T-helper 1 cell treated with Interleukin-12 subunit alpha and Interleukin-12 subunit beta and Interleukin-4 antibody, amounts not matched to agents 30 ng/mL and 1 ng/mL, for 36 hours (primary cell): ENCODE measurements around the gene PGA3. TPM values are rescaled to one million over a fixed set of nuclear protein-coding genes. Genes with fewer than 3 reads are reported as not detected.
"Not testable (repeated sequence)": the region's sequence is repeated elsewhere in the genome, so short reads cannot be mapped to it uniquely, and the experiment has no call there.

Experiments
- intact Hi-C: fragments of 100-400 bp; cut with micrococcal nuclease; formaldehyde crosslinking; loops from one replicate; pipeline ENCODE4 v1.15.1; 2024
- total RNA-seq: library from RNA; stranded (reverse); gene quantifications from 2 replicates; pipeline ENCODE4 v1.2.3, GENCODE V29; 2022

Gene PGA3
- total RNA-seq, 1 donor from 2014 or later: not detected

- intact Hi-C loops: not testable (repeated sequence)
These were observed 1.3 kb downstream of the PGA3 start for GRCh38 chr11:61204502-61205059.

- intact Hi-C loops: not testable (repeated sequence)
These were observed 4.5 kb downstream of the PGA3 start for GRCh38 chr11:61207636-61208310.

DNA sequence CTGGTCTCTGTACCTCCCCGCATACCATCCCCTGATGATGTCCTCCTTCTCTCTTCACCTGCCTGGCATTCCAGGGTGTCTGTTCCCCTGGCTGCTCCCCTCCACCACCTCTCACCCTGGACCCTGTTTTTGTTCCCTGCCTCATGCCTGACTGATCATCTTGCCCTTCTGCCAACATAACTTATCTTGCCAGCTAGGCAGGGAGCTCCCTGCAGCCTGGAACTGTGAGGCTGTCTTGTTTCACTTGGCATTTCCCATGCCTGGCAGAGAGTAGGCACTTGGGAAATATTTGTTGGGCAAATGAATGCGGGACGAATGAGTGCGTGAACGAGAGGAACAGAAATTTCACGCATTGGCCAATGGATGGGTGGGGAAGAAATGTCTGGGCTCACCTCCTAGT lies 7.3 kb downstream of the PGA3 start:
- intact Hi-C loops: not testable (repeated sequence)

GRCh38 chr11:61211327-61211952 lies 8.1 kb downstream of the PGA3 start:
- intact Hi-C loops: not testable (repeated sequence)

GRCh38 chr11:61212202-61212601 lies 8.9 kb downstream of the PGA3 start:
- intact Hi-C loops: not testable (repeated sequence)

GRCh38 chr11:61213711-61214324 lies 10.5 kb downstream of the PGA3 start:
- intact Hi-C loops: not testable (repeated sequence)

DNA sequence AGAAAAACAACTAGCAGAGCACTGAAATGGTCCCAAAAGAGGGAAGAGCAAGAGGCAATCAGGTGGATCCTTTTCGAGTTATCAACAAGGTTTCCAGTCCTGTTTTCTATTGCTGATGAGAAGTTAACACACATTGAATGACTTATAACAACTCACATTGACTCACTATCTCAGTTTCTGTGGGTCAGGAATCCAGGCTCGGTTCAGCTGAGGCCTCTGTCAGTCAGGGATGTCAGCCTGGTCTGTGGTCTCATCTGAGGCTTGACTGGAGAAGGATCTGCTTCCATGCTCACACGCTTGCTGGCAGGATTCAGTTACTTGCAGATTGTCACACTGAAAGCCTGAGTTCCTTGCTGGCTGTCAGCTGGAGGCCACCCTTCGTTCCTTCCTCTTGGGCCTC lies 15.0 kb downstream of the PGA3 start:
- intact Hi-C loops: not testable (repeated sequence)

- intact Hi-C loops: not testable (repeated sequence)
These were observed 15.7 kb downstream of the PGA3 start for GRCh38 chr11:61219016-61219415.

GRCh38 chr11:61222047-61222446 lies 18.7 kb downstream of the PGA3 start, which contains the start of gene PGA4:
TSS of gene PGA4 (plus strand) at chr11:61222347. CDS start at chr11:61222401, 54 bp downstream.
- intact Hi-C loops: not testable (repeated sequence)

DNA sequence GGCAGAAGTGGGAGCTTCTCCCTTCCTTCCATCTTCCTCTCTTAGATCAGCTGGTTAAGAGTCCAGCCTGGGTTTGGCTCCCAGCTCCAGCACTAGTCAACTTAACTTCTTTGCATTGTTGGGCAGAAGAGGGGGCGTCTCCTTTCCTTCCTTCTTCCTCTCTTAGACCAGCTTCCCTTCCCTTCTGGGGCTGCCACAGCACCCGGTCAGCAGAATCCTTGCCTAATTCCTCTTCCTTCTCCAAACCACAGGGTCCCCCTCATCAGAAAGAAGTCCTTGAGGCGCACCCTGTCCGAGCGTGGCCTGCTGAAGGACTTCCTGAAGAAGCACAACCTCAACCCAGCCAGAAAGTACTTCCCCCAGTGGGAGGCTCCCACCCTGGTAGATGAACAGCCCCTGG lies 19.4 kb downstream of the PGA3 start:
- intact Hi-C loops: not testable (repeated sequence)

- intact Hi-C loops: not testable (repeated sequence)
These were observed 23.3 kb downstream of the PGA3 start for GRCh38 chr11:61226457-61227137.

GRCh38 chr11:61229458-61229857 lies 26.1 kb downstream of the PGA3 start:
- intact Hi-C loops: not testable (repeated sequence)

DNA sequence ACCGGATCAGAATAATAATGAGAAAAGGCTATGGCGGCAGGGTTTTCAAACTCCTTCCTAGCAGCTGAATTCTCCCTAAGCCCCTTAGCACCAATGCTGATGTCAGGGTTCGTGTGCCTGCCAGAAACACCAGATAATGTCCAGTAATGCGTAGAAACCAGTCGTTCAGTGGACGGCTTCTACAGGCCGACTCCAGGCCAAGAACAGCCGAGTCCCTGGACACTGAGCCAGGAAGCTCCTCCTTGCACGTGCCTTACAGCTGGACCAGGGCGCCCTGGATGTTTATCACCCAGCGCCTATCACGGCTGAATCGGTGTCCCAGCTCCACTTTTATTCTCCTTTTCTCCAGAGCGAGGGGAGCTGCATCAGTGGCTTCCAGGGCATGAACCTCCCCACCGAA lies 27.7 kb downstream of the PGA3 start:
- intact Hi-C loops: not testable (repeated sequence)

DNA sequence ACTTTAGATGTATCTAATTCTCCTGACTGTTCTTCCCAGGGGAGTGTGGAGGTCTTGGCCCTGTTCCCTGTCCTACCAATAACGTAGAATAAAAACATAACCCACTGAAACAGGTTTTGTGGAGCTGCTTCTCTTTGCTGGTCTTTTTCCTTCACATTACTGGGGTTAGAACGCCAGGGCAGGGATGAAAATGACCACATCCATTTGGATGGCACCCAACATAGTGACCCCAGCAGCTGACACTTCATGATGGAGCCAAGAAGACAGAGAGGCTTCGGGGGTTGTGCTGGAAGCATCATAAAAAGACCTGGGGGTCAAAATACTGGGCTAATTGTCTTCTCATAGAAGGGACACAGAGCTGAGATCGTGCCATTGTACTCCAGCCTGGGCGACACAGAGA lies 28.3 kb downstream of the PGA3 start:
- intact Hi-C loops: not testable (repeated sequence)

DNA sequence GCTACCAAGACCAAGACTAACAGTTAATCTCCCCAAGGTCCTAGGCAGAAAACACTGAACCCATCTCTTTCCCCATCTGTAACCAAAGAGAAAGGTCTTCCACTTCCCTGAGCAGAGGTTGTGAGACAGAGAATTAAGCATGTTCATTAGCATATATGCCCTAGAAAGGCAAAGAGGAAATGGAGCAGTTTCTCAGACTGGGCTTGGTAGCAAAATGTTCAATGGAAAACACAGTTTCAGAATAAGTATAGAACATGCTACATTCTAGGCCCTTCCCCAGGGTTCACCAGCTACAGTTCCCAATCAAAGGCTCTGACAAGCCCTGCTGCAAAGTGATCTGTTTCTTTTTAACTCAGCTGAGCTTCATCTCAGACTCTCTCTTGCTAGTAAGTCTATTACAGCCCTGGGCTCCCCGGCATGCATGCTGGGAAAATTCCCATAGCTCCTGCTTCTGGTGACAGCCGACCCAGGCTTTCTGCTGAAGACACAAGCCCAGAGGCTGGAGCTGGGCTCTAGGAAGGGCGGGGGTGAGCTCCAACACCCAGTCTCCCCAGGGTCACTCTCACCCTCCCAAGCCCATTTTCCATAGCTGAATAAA lies 29.3 kb downstream of the PGA3 start:
- intact Hi-C loops: not testable (repeated sequence)

- intact Hi-C loops: not testable (repeated sequence)
These were observed 33.8 kb downstream of the PGA3 start for GRCh38 chr11:61237130-61237529.

DNA sequence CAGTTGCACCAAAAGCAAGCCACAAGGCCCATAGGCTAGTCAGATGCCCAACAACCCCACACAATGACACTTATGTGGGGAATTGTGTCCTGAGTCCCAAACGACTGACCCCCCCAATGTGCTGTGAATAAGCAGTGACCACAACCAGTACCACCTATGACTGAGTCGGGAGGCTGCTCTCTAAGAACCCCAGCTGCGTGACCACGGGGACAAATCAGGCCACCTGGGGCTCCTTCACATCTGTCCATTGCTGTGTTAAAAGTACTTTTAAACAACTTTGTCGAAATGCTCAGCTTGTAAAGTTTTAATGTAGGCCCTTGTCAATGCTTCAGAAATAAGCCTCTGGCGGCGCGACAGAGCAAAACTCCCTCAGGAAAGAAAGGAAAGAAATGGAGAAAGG lies 37.0 kb downstream of the PGA3 start:
- intact Hi-C loops: not testable (repeated sequence)

GRCh38 chr11:61240875-61241274 lies 37.6 kb downstream of the PGA3 start, which contains the start of gene PGA5:
TSS of gene PGA5 (plus strand) at chr11:61241175. CDS start at chr11:61241227, 52 bp downstream.
- intact Hi-C loops: not testable (repeated sequence)

DNA sequence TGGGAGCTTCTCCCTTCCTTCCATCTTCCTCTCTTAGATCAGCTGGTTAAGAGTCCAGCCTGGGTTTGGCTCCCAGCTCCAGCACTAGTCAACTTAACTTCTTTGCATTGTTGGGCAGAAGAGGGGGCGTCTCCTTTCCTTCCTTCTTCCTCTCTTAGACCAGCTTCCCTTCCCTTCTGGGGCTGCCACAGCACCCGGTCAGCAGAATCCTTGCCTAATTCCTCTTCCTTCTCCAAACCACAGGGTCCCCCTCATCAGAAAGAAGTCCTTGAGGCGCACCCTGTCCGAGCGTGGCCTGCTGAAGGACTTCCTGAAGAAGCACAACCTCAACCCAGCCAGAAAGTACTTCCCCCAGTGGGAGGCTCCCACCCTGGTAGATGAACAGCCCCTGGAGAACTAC lies 38.2 kb downstream of the PGA3 start:
- intact Hi-C loops: not testable (repeated sequence)

- intact Hi-C loops: not testable (repeated sequence)
These were observed 42.1 kb downstream of the PGA3 start for GRCh38 chr11:61245284-61245964.
